ENCODE results near the gene CAMK2B. TPM values are rescaled to one million over a fixed set of nuclear protein-coding genes. Genes with fewer than 3 reads are reported as not detected.

Gene CAMK2B
- total and polyA plus RNA-seq, 2 experiments from 2014 or later = not detected

DNA sequence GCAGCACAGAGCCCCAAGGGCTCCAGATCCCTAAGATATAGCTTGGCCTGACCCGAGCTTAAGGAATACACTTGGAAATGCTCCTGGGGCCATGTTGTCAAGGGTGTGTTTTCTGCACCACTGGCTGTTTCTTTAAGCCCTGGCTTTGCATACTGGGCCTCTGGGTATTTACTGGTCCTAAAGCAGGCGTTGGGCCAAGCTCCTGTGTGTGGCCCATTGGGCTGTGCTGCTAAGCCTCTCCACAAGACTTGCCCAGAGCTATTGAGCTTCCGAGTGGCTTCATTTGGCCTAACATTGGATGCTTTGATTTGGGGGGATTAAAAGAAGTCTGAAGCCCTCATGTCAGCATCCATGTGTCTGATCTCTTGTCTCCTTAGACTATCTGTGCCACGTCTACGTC lies 119.4 kb downstream of the CAMK2B start:
- Histone ChIP-seq H2AFZ (no peak overlapping the region), H3K36me3 (ENCODE audit: insufficient read depth) (peaks cover 47% of the 10 kb centered on the region), H3K4me3 (no peak overlapping the region), H3K4me1 (ENCODE audit: insufficient read depth) (peaks cover 10% of the 10 kb centered on the region; the same call in 1 of the 2 replicates), H3K27me3 (ENCODE audit: insufficient read depth) (no peaks in the 10 kb centered on the region), H4K20me1 (replicated peaks; ENCODE audit: insufficient read depth) (peaks cover 32% of the 10 kb centered on the region), H3K9me2 (ENCODE audit: insufficient read depth) (no peaks in the 10 kb centered on the region), H3F3A (replicated peaks; ENCODE audit: low read depth) (no peaks in the 10 kb centered on the region), H3K79me2 (replicated peaks; ENCODE audit: insufficient read depth) (peaks cover 42% of the 10 kb centered on the region), H3K4me2 (no peak overlapping the region), H3K27ac (ENCODE audit: low read depth) (no peak overlapping the region)
- TF ChIP-seq JUNB (IDR thresholded peaks at IDR 0.05; ENCODE audit: unreplicated experiment) = no peak
- TF ChIP-seq ZNF331 (CRISPR knock-in tag; IDR thresholded peaks at IDR 0.05; ENCODE audit: low read depth) = no peak
- TF ChIP-seq EZH2 (IDR thresholded peaks at IDR 0.05; ENCODE audit: low read depth, unreplicated experiment) = no peak
- no peak for TF ChIP-seq NANOG (IDR thresholded peaks at IDR 0.05; ENCODE audit: borderline replicate concordance)
- TF ChIP-seq, protein P1, sequence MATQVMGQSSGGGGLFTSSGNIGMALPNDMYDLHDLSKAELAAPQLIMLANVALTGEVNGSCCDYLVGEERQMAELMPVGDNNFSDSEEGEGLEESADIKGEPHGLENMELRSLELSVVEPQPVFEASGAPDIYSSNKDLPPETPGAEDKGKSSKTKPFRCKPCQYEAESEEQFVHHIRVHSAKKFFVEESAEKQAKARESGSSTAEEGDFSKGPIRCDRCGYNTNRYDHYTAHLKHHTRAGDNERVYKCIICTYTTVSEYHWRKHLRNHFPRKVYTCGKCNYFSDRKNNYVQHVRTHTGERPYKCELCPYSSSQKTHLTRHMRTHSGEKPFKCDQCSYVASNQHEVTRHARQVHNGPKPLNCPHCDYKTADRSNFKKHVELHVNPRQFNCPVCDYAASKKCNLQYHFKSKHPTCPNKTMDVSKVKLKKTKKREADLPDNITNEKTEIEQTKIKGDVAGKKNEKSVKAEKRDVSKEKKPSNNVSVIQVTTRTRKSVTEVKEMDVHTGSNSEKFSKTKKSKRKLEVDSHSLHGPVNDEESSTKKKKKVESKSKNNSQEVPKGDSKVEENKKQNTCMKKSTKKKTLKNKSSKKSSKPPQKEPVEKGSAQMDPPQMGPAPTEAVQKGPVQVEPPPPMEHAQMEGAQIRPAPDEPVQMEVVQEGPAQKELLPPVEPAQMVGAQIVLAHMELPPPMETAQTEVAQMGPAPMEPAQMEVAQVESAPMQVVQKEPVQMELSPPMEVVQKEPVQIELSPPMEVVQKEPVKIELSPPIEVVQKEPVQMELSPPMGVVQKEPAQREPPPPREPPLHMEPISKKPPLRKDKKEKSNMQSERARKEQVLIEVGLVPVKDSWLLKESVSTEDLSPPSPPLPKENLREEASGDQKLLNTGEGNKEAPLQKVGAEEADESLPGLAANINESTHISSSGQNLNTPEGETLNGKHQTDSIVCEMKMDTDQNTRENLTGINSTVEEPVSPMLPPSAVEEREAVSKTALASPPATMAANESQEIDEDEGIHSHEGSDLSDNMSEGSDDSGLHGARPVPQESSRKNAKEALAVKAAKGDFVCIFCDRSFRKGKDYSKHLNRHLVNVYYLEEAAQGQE (IDR thresholded peaks at IDR 0.05; ENCODE audit: unreplicated experiment) = no peak
- TF ChIP-seq, protein P2, sequence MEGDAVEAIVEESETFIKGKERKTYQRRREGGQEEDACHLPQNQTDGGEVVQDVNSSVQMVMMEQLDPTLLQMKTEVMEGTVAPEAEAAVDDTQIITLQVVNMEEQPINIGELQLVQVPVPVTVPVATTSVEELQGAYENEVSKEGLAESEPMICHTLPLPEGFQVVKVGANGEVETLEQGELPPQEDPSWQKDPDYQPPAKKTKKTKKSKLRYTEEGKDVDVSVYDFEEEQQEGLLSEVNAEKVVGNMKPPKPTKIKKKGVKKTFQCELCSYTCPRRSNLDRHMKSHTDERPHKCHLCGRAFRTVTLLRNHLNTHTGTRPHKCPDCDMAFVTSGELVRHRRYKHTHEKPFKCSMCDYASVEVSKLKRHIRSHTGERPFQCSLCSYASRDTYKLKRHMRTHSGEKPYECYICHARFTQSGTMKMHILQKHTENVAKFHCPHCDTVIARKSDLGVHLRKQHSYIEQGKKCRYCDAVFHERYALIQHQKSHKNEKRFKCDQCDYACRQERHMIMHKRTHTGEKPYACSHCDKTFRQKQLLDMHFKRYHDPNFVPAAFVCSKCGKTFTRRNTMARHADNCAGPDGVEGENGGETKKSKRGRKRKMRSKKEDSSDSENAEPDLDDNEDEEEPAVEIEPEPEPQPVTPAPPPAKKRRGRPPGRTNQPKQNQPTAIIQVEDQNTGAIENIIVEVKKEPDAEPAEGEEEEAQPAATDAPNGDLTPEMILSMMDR (conservative IDR thresholded peaks at IDR 0.05; ENCODE audit: low read depth in 2 of 2) = no peak
- Mint-ChIP-seq H3K27ac (no peak overlapping the region), H3K27me3 (ENCODE audit: insufficient read depth, low read depth, poor library complexity) (peaks cover 2% of the 10 kb centered on the region), H3K4me1 (peaks cover 8% of the 10 kb centered on the region), H3K9me3 (no peaks in the 10 kb centered on the region), H3K36me3 (ENCODE audit: low read depth) (peaks cover 51% of the 10 kb centered on the region), H3K4me3 (no peak overlapping the region)
- DNase-seq (ENCODE audit: low spot score) (no peak), ATAC-seq (no peak)

DNA sequence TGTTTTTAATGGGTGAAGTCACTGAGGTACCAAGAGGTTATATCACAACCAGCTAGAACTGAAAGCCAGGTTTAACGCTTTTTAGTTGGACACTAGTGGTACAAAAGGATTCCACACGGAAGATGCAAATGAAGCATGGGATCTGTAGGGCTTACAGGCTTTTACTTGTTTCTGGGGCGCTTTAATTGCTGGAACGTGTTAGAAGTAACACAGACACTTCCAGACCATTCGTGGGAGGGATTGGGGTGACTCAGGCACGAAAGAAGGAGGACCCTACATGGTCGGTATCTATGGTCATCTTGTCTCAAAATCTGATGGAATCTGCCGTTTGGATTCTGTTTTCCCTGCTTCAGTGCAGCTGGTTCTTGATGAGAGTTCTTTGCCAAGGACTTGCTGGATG lies 123.6 kb downstream of the CAMK2B start:
- Mint-ChIP-seq H3K27me3 (ENCODE audit: insufficient read depth, low read depth, poor library complexity) (peaks cover 5% of the 10 kb centered on the region), H3K27ac (0 out of 2 replicates have a peak overlapping the region, but pooled peaks have one; percentile 46), H3K36me3 (ENCODE audit: low read depth) (peaks cover 17% of the 10 kb centered on the region), H3K9me3 (no peaks in the 10 kb centered on the region), H3K4me3 (peak overlapping the region; percentile 85), H3K4me1 (peaks cover 8% of the 10 kb centered on the region)
- Histone ChIP-seq H3K79me2 (replicated peaks; ENCODE audit: insufficient read depth) (peaks cover 43% of the 10 kb centered on the region), H3K4me3 (peak overlapping the region; percentile 97), H4K20me1 (replicated peaks; ENCODE audit: insufficient read depth) (peaks cover 24% of the 10 kb centered on the region), H3K27me3 (ENCODE audit: insufficient read depth) (peaks cover 7% of the 10 kb centered on the region; the same call in 1 of the 2 replicates), H2AFZ (no peak overlapping the region), H3K4me2 (peak overlapping the region; percentile 100), H3K9me2 (ENCODE audit: insufficient read depth) (no peaks in the 10 kb centered on the region), H3F3A (replicated peaks; ENCODE audit: low read depth) (no peaks in the 10 kb centered on the region), H3K36me3 (ENCODE audit: insufficient read depth) (peaks cover 16% of the 10 kb centered on the region), H3K4me1 (ENCODE audit: insufficient read depth) (peaks cover 10% of the 10 kb centered on the region; the same call in 1 of the 2 replicates), H3K27ac (ENCODE audit: low read depth) (no peak overlapping the region)
- DNase-seq (ENCODE audit: low spot score) (no peak), ATAC-seq (no peak)
- TF ChIP-seq STAT1 (IDR thresholded peaks at IDR 0.05; ENCODE audit: unreplicated experiment) = no peak
- TF ChIP-seq EZH2 (IDR thresholded peaks at IDR 0.05; ENCODE audit: low read depth, unreplicated experiment) = no peak
- TF ChIP-seq, protein P2 (conservative IDR thresholded peaks at IDR 0.05; ENCODE audit: low read depth in 2 of 2) = no peak

Measured in GM23338 (cell line).